Measurements from ENCODE around the gene MT1A. TPM values are rescaled to one million over a fixed set of nuclear protein-coding genes. Genes with fewer than 3 reads are reported as not detected.

MT1A gene
- total RNA-seq, 1 donor from 2014 or later, result not detected

DNA sequence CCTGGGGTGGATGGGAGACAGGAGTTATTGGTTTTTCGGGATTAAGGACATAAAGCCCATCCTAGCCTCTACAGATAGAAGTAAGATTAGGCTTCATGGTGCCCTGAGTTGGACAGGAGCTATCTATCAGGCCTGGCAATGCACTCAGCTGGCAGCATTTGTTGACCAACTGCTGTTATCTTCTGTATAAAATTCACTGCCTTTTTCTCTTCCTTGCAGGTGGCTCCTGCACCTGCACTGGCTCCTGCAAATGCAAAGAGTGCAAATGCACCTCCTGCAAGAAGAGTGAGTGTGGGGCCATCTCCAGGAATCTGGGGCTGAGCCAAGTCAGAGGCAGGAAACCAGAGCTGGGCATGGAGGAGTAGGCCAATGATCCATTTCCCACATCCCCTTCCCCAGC lies 579 bp downstream of the MT1A start:
- H3K4me1 Mint-ChIP-seq, result peaks cover 16% of the 10 kb centered on the region
- H3K27ac Mint-ChIP-seq, result no peak overlapping the region
- TF ChIP-seq, protein P1, sequence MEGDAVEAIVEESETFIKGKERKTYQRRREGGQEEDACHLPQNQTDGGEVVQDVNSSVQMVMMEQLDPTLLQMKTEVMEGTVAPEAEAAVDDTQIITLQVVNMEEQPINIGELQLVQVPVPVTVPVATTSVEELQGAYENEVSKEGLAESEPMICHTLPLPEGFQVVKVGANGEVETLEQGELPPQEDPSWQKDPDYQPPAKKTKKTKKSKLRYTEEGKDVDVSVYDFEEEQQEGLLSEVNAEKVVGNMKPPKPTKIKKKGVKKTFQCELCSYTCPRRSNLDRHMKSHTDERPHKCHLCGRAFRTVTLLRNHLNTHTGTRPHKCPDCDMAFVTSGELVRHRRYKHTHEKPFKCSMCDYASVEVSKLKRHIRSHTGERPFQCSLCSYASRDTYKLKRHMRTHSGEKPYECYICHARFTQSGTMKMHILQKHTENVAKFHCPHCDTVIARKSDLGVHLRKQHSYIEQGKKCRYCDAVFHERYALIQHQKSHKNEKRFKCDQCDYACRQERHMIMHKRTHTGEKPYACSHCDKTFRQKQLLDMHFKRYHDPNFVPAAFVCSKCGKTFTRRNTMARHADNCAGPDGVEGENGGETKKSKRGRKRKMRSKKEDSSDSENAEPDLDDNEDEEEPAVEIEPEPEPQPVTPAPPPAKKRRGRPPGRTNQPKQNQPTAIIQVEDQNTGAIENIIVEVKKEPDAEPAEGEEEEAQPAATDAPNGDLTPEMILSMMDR (IDR thresholded peaks at IDR 0.05; ENCODE audit: unreplicated experiment), result no peak
- H3K27me3 Mint-ChIP-seq (ENCODE audit: low read depth), result peaks cover 99% of the 10 kb centered on the region
- no peaks in the 10 kb centered on the region for H3K36me3 Mint-ChIP-seq
- H3K4me3 Mint-ChIP-seq, result no peak overlapping the region
- H3K9me3 Mint-ChIP-seq, result no peaks in the 10 kb centered on the region
- no peak for DNase-seq (ENCODE audit: low spot score in 2 of 2, unreplicated experiment in 2 of 2)

DNA sequence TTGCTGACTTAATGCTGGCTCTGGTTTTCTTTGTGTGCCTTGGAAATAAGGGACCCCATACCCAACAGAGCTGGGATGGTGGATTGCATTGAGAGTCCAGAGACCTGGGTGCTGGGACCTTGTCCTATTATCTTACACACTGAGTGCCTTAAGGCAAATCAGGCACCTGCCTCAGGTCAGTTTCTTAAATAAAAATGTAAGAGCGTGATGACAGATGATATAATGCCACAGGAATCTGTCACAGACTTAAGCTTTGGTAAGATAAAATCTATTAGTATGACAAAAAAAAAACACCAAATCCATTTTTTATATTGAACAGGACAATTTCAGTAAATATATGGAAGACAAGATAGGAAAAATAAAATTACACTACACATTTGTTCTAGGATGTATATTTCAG lies 1.6 kb downstream of the MT1A start:
- Mint-ChIP-seq H3K9me3 (no peaks in the 10 kb centered on the region), H3K4me1 (peaks cover 13% of the 10 kb centered on the region), H3K36me3 (no peaks in the 10 kb centered on the region), H3K27me3 (ENCODE audit: low read depth) (peaks cover 99% of the 10 kb centered on the region), H3K4me3 (no peak overlapping the region), H3K27ac (no peak overlapping the region)
- no peak for DNase-seq (ENCODE audit: low spot score in 2 of 2, unreplicated experiment in 2 of 2)
- TF ChIP-seq, protein P1 (IDR thresholded peaks at IDR 0.05; ENCODE audit: unreplicated experiment), result no peak

DNA sequence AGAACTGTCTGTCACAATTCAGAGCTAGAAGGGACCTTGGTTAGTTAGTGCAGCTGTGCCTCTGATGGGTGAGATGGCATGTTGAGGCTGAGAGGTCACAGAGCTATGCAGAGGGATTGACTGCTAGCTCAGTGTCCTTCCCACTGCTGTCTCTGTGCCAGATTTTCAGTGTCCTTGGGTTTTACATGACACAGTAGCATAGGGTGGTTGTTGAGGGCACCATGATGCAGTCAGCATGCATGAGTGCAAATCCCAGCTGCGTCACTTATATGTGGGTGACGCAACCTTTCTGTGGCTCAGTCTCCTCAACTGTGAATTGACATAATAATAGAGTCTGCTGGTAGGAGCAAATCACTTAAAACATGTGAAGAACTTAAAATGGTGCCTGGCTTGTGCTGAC lies 2.7 kb downstream of the MT1A start:
- TF ChIP-seq, protein P1 (IDR thresholded peaks at IDR 0.05; ENCODE audit: unreplicated experiment), result no peak
- Mint-ChIP-seq H3K4me3 (no peak overlapping the region), H3K27ac (no peak overlapping the region), H3K4me1 (peaks cover 11% of the 10 kb centered on the region), H3K9me3 (no peaks in the 10 kb centered on the region), H3K36me3 (no peaks in the 10 kb centered on the region), H3K27me3 (ENCODE audit: low read depth) (peaks cover 100% of the 10 kb centered on the region)
- DNase-seq (ENCODE audit: low spot score in 2 of 2, unreplicated experiment in 2 of 2), result no peak

DNA sequence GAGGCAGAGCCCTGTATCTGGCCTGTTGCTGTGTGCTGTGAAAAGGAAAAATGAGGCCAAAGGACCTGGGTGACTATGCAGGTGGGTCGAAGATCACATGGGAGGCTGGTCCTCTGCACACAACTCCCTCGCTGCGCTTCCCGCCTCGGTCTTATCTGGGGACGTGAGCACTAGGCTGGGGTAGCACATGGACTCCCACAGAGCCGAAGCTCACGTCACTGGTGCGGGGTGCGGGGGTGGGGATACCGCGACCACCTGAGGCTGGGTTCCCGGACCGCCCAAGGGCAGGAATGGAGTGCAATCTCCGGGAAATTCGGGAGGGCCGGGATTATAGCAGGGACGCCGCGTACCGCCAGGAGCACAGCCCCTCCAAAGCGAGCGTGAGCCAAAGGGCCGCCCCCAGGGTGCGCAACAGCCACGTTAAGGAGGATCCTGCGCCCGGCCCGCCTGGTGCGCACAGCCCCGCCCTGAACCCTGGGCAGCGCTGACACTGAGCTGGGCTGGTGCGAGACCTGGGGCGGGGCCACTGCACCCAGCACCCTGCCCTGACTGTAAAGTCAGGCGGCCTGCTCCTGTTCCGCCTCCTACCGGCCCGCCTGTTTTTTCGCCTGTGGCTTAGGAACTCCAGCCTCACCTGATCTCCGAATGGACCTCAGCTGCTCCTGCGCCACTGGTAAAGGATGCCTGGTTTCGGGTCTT lies 4.8 kb downstream of the MT1A start:
- Mint-ChIP-seq H3K4me3 (peak overlapping the region; percentile 20), H3K9me3 (no peaks in the 10 kb centered on the region), H3K4me1 (peaks cover 6% of the 10 kb centered on the region), H3K36me3 (no peaks in the 10 kb centered on the region), H3K27me3 (ENCODE audit: low read depth) (peaks cover 100% of the 10 kb centered on the region), H3K27ac (no peak overlapping the region)
- TF ChIP-seq, protein P1 (IDR thresholded peaks at IDR 0.05; ENCODE audit: unreplicated experiment), result no peak
- DNase-seq (ENCODE audit: low spot score in 2 of 2, unreplicated experiment in 2 of 2), result no peak

DNA sequence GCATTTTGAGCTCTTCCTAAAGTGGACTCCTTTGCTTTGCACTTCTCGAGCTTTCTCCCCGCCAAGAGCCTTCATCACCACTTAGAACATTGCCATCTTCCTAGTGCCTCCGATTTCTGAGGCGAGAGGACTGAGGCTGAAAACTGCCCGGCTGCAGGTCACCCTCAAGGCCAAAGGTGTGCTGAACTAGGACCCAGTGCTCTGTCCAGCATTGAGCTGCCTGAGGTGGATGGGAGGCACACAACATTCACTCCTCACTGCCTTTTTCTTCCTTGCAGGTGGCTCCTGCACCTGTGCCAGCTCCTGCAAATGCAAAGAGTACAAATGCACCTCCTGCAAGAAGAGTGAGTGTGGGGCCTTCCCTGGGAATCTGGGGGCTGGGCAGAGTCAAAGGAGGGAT lies 5.4 kb downstream of the MT1A start:
- Mint-ChIP-seq H3K4me3 (peak overlapping the region; percentile 20), H3K27me3 (ENCODE audit: low read depth) (peaks cover 100% of the 10 kb centered on the region), H3K4me1 (peaks cover 4% of the 10 kb centered on the region), H3K36me3 (no peaks in the 10 kb centered on the region), H3K9me3 (no peaks in the 10 kb centered on the region), H3K27ac (no peak overlapping the region)
- TF ChIP-seq, protein P1 (IDR thresholded peaks at IDR 0.05; ENCODE audit: unreplicated experiment), result no peak
- DNase-seq (ENCODE audit: low spot score in 2 of 2, unreplicated experiment in 2 of 2), result no peak
